T-helper 1 cell treated with Interleukin-12 subunit alpha and Interleukin-12 subunit beta and Interleukin-4 antibody, amounts not matched to agents 30 μg/mL and 1 μg/mL, for 36 hours (primary cell): ENCODE data around the gene KRT34.
"Not testable (repeated sequence)": the region's sequence is repeated elsewhere in the genome, so short reads cannot be mapped to it uniquely, and the experiment has no call there.

Source experiments
- H3K27ac Mint-ChIP-seq: one replicate; pipeline ENCODE4 v1.8.0; 2021; ENCODE audit warnings: mild to moderate bottlenecking, mixed read lengths
- H3K27me3 Mint-ChIP-seq: one replicate; pipeline ENCODE4 v1.8.0; 2021; ENCODE audit warnings: low read depth, mixed read lengths
- H3K36me3 Mint-ChIP-seq: one replicate; pipeline ENCODE4 v1.8.0; 2021; ENCODE audit warnings: low read depth, mixed read lengths
- H3K4me1 Mint-ChIP-seq: one replicate; pipeline ENCODE4 v1.8.0; 2021; ENCODE audit warnings: low read depth, mixed read lengths
- H3K4me3 Mint-ChIP-seq: one replicate; pipeline ENCODE4 v1.8.0; 2021; ENCODE audit warnings: mild to moderate bottlenecking, moderate library complexity, mixed read lengths
- H3K9me3 Mint-ChIP-seq: one replicate; pipeline ENCODE4 v1.8.0; 2021; ENCODE audit warnings: mixed read lengths

Gene KRT34

GRCh38 chr17:41381943-41382342, at the start of gene KRT34:
KRT34 (minus strand) TSS chr17:41382306; CDS start chr17:41382246, 60 bp downstream.
- H3K27me3 Mint-ChIP-seq: peaks cover 16% of the 10 kb centered on the region
- not testable (repeated sequence) for H3K27ac Mint-ChIP-seq, H3K9me3 Mint-ChIP-seq, H3K4me1 Mint-ChIP-seq, H3K36me3 Mint-ChIP-seq, H3K4me3 Mint-ChIP-seq

GRCh38 chr17:41430376-41430775, 48.3 kb upstream of the KRT34 start:
- not testable (repeated sequence) for H3K4me3 Mint-ChIP-seq, H3K9me3 Mint-ChIP-seq

GRCh38 chr17:41429667-41430066, 47.6 kb upstream of the KRT34 start:
- no peaks in the 10 kb centered on the region for H3K9me3 Mint-ChIP-seq
- no peak overlapping the region for H3K4me3 Mint-ChIP-seq
- H3K27me3 Mint-ChIP-seq: peaks cover 24% of the 10 kb centered on the region
- H3K36me3 Mint-ChIP-seq: no peaks in the 10 kb centered on the region
- no peak overlapping the region for H3K27ac Mint-ChIP-seq
- no peaks in the 10 kb centered on the region for H3K4me1 Mint-ChIP-seq

More at GRCh38 chr17:41430376-41430775, 48.3 kb upstream of the KRT34 start:
- H3K4me1 Mint-ChIP-seq, H3K36me3 Mint-ChIP-seq, H3K27ac Mint-ChIP-seq: not testable (repeated sequence)
- peaks cover 24% of the 10 kb centered on the region for H3K27me3 Mint-ChIP-seq

GRCh38 chr17:41428591-41429291, 46.6 kb upstream of the KRT34 start:
- Mint-ChIP-seq H3K4me3 (no peak overlapping the region), H3K27me3 (peaks cover 24% of the 10 kb centered on the region), H3K4me1 (no peaks in the 10 kb centered on the region), H3K27ac (no peak overlapping the region), H3K9me3 (no peaks in the 10 kb centered on the region), H3K36me3 (no peaks in the 10 kb centered on the region)

- no peaks in the 10 kb centered on the region for H3K9me3 Mint-ChIP-seq
- no peak within 1 kb of the TSS for H3K27ac Mint-ChIP-seq
These were observed 42.1 kb upstream of the KRT34 start, which contains the start of gene KRT37 for GRCh38 chr17:41424111-41424635. KRT37 (minus strand) TSS chr17:41424585; CDS start chr17:41424523, 62 bp downstream.

DNA sequence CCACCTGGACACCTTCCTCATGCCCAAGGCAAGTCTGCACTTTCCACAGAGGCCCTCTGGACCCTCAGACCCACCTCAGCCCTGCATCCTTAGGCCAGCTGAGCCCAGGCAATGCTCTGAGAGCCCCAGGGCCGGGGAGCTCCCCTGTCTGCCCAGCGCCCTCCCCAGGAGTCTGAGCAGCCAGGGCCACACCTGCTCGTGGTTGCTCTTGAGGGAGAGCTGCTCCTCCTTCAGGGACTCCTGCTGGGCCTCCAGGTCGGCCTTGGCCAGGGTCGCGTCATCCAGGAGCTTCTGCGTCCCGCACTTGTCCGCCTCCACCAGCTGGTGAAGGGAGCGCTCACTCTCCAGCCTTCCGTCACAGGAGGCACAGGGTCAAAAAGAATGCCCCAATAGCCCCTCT, 40.5 kb upstream of the KRT34 start:
- not testable (repeated sequence) for H3K9me3 Mint-ChIP-seq, H3K27ac Mint-ChIP-seq, H3K4me3 Mint-ChIP-seq, H3K36me3 Mint-ChIP-seq, H3K4me1 Mint-ChIP-seq, H3K27me3 Mint-ChIP-seq

More at GRCh38 chr17:41424111-41424635, 42.1 kb upstream of the KRT34 start, which contains the start of gene KRT37:
- Mint-ChIP-seq H3K36me3 (no peaks in the 10 kb centered on the region), H3K27me3 (peaks cover 9% of the 10 kb centered on the region), H3K4me1 (no peaks in the 10 kb centered on the region), H3K4me3 (no peak within 1 kb of the TSS)

DNA sequence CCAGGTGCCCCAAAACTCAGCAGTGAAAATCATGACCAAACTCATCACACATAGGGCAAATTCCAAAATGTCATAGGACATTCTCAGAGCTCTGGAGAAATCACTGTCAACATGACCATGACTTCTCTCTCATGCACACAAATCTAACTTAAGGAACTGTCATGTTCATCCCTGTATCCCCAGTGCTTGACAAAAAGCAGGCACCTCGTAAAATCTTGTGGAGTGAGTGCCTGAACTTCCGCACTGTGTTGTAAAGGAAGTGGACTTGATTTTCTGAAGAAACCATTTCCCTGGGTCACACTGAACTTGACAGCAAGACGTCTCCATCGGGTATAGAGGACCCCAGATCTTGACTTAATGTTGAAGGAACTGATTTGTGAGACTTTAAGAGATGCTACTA, 39.5 kb upstream of the KRT34 start:
- no peaks in the 10 kb centered on the region for H3K9me3 Mint-ChIP-seq
- no peak overlapping the region for H3K27ac Mint-ChIP-seq
- no peaks in the 10 kb centered on the region for H3K27me3 Mint-ChIP-seq
- no peaks in the 10 kb centered on the region for H3K36me3 Mint-ChIP-seq
- H3K4me3 Mint-ChIP-seq: no peak overlapping the region
- H3K4me1 Mint-ChIP-seq: no peaks in the 10 kb centered on the region

DNA sequence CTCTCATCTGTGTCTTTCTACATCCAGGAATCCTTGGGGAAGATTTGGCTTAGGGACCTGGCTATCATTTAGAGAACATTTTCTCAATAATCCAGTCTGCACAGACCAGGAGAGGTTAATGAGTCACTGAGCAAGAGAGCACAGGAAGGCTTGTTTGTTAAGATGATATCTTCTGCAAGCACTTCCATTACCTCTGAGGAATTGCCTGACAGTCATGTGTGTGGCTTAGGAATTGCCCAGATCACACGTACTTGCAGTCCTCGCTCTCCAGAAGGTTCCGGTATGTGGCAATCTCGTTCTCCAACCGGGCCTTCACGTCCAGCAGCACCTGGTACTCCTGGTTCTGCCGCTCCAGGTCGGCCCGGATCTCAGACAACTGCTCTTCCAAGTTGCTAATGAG, 39.0 kb upstream of the KRT34 start:
- no peaks in the 10 kb centered on the region for H3K27me3 Mint-ChIP-seq
- H3K4me1 Mint-ChIP-seq: no peaks in the 10 kb centered on the region
- H3K9me3 Mint-ChIP-seq: no peaks in the 10 kb centered on the region
- H3K4me3 Mint-ChIP-seq: no peak overlapping the region
- no peaks in the 10 kb centered on the region for H3K36me3 Mint-ChIP-seq
- no peak overlapping the region for H3K27ac Mint-ChIP-seq

DNA sequence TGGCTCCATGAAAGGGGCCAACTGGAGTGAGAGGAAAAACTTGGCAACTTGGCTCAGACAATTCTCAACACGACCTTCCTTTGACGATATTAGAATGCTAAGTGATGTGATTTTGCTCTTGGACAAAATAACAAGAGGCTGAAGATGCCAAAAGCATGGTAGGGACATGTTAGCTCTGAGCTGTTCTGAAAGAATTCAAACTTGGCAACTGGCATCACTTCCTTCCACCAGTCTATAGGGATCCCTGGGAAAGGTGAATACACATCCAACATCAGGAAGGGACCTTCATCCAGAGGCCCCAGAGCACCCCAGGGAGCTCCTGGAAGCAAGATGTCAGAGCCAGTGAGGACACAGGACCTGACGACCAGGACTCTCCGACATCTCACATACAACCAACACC, 38.0 kb upstream of the KRT34 start:
- H3K27ac Mint-ChIP-seq: no peak overlapping the region

DNA sequence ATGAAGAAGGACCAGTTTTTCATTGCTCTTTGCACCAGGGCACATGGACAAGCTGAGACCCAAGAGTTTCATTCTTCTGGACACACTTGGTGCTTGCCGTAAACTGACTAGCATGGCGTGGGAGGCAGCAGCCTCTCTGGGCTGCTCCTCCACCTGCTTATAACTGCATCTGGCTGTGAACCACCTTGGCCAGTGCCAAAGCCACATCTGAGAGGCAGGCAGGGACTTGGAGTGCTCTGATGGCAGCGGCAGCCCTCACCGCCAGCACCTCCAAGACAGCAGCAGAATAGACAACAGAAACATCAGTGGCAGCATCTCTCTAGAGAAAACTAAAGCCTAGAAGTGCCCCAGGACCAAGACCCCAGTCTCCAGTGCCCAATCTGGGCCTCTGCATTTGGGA, 37.6 kb upstream of the KRT34 start:
- no peak overlapping the region for H3K4me3 Mint-ChIP-seq
- no peaks in the 10 kb centered on the region for H3K4me1 Mint-ChIP-seq
- H3K27me3 Mint-ChIP-seq: no peaks in the 10 kb centered on the region
- H3K36me3 Mint-ChIP-seq: no peaks in the 10 kb centered on the region
- H3K9me3 Mint-ChIP-seq: no peaks in the 10 kb centered on the region
- no peak overlapping the region for H3K27ac Mint-ChIP-seq

More for the DNA sequence above, 38.0 kb upstream of the KRT34 start:
- no peak overlapping the region for H3K4me3 Mint-ChIP-seq
- H3K4me1 Mint-ChIP-seq: no peaks in the 10 kb centered on the region
- no peaks in the 10 kb centered on the region for H3K9me3 Mint-ChIP-seq
- H3K36me3 Mint-ChIP-seq: no peaks in the 10 kb centered on the region
- H3K27me3 Mint-ChIP-seq: no peaks in the 10 kb centered on the region

DNA sequence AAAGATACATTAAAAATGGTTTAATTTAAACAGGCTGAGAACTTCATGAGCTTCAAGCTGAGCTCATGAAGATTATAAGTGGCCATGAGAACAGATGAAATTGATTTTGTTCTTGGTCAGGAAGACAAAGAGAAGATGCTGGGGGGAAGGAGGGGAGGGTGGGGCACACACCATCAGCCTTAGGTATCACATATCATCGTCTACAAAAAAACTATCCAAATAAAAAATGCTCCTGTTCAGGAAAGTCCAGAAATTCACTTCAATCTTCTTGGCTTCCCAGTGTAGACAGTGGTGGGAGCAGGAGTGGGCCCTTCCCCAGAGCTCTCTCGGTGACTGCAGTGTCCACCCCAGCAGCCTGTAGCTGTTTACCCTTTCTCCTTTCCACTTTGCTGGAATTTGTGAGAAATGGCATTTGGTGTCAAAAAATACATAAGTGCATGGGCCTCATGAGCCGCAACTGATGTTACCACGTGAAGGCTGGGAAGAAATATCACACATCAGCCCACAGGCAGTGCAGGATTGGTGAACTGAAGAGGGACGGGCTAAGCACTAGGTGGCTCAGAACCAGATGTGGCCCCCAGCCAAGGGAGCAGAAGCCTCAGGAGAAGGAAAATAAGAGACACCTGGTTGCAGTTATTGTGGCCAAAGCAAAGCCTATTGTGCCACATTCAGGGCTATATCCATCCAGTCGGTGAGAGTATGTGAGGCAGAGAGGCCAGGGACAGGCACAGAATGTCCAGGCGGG, 36.2 kb upstream of the KRT34 start:
- H3K27ac Mint-ChIP-seq: no peak overlapping the region
- no peaks in the 10 kb centered on the region for H3K27me3 Mint-ChIP-seq
- no peaks in the 10 kb centered on the region for H3K36me3 Mint-ChIP-seq
- H3K4me3 Mint-ChIP-seq: no peak overlapping the region
- H3K9me3 Mint-ChIP-seq: no peaks in the 10 kb centered on the region
- H3K4me1 Mint-ChIP-seq: no peaks in the 10 kb centered on the region

DNA sequence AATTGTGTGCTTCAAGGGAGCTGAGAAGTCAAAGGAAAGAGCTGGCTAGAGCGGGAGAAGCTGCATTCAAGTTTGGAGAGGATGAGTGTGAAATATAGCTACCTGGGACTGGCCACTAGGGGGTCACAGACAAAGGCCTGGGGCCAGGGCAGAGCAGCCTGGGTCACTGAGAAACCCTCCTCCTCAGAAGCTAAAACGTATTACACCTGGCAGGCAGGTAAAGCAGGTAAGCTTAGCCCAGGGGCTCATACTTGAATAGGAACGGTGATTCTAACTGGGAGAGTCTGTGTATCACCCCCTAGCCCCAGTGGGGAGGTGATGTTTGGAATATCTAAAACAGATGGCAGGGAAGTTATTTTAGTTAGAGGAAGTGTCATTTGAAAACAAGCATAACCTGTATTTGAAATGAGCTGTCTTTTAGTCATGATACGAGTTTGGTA, 35.5 kb upstream of the KRT34 start:
- H3K4me1 Mint-ChIP-seq: no peaks in the 10 kb centered on the region
- no peak overlapping the region for H3K4me3 Mint-ChIP-seq
- no peaks in the 10 kb centered on the region for H3K9me3 Mint-ChIP-seq
- H3K27ac Mint-ChIP-seq: no peak overlapping the region
- H3K36me3 Mint-ChIP-seq: no peaks in the 10 kb centered on the region
- no peaks in the 10 kb centered on the region for H3K27me3 Mint-ChIP-seq

DNA sequence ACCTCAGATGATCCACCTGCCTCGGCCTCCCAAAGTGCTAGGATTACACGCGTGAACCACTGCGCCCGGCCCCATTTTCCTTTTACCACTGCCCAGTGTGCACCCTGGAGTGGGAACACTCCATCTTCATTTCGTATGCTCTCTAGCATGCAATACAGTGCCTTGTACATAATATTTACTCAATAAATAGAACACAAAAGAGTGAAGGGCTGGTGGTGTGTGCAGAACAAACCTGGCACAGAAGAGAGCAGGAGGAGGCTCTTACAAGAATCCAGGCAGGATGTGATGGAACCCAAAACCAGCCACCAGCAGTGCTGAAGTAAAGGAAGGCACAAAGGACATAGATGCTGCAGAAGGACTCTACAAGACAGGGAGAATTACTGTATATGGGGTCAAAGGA, 35.0 kb upstream of the KRT34 start:
- H3K9me3 Mint-ChIP-seq: no peaks in the 10 kb centered on the region
- no peaks in the 10 kb centered on the region for H3K27me3 Mint-ChIP-seq
- no peak overlapping the region for H3K27ac Mint-ChIP-seq
- H3K4me1 Mint-ChIP-seq: no peaks in the 10 kb centered on the region
- H3K36me3 Mint-ChIP-seq: no peaks in the 10 kb centered on the region
- H3K4me3 Mint-ChIP-seq: no peak overlapping the region

- no peaks in the 10 kb centered on the region for H3K4me1 Mint-ChIP-seq
- no peaks in the 10 kb centered on the region for H3K9me3 Mint-ChIP-seq
- H3K27me3 Mint-ChIP-seq: no peaks in the 10 kb centered on the region
- no peak overlapping the region for H3K4me3 Mint-ChIP-seq
- H3K36me3 Mint-ChIP-seq: no peaks in the 10 kb centered on the region
- no peak overlapping the region for H3K27ac Mint-ChIP-seq
These were observed 34.4 kb upstream of the KRT34 start for GRCh38 chr17:41416479-41416878.

DNA sequence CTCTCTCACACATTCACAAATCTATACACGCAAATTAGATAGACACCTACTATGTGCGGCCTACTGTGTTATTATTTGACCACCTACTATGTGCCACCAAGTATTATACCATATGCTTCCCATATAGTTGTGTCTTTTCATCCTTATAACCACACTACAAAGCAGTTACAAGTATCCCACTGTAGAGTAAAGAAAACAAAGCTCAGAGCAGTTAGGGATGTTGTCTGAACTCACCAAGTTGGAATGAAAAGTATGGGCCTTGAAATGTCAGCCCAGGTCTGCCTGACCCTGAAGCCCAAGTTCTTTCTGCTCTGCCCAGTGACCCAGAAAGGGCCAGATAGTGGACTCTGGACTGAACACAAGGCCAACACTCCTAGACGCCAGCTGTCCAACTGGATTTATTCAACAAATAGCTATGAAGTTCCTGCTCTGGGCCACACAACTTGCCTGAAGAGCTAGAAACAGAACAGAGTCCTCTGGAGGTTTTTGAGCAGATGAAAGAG, 33.8 kb upstream of the KRT34 start:
- H3K27ac Mint-ChIP-seq: no peak overlapping the region
- H3K4me1 Mint-ChIP-seq: no peaks in the 10 kb centered on the region
- no peaks in the 10 kb centered on the region for H3K9me3 Mint-ChIP-seq
- H3K36me3 Mint-ChIP-seq: no peaks in the 10 kb centered on the region
- H3K4me3 Mint-ChIP-seq: no peak overlapping the region
- H3K27me3 Mint-ChIP-seq: no peaks in the 10 kb centered on the region
